GM21360 (cell line): ENCODE data around the gene MGAT5.

Experiments used
- ATAC-seq: cut with Tn5 transposase; IDR thresholded peaks from one replicate; pipeline ENCODE4 v1.9.1; 2021; ENCODE audit warnings: mild to moderate bottlenecking, moderate library complexity; ENCODE audit not compliant: unreplicated experiment

The MGAT5 gene

GRCh38 chr2:134231301-134231964, 22.4 kb upstream of the MGAT5 start:
- no peak for ATAC-seq

GRCh38 chr2:134231965-134232340, 21.9 kb upstream of the MGAT5 start:
- no peak for ATAC-seq

- no peak for ATAC-seq
Observed at GRCh38 chr2:134232461-134232860, 21.4 kb upstream of the MGAT5 start.

GRCh38 chr2:134232868-134233727, 20.8 kb upstream of the MGAT5 start:
- peak; percentile 36 for ATAC-seq

- ATAC-seq, result peak; percentile 72
Observed at GRCh38 chr2:134233728-134234136, 20.1 kb upstream of the MGAT5 start.

GRCh38 chr2:134234535-134234934, 19.3 kb upstream of the MGAT5 start:
- ATAC-seq, result no peak

GRCh38 chr2:134235510-134236144, 18.2 kb upstream of the MGAT5 start:
- no peak for ATAC-seq

GRCh38 chr2:134238371-134238770, 15.5 kb upstream of the MGAT5 start:
- no peak for ATAC-seq

GRCh38 chr2:134240061-134240460, 13.8 kb upstream of the MGAT5 start:
- ATAC-seq, result no peak

- no peak for ATAC-seq
Observed at GRCh38 chr2:134241911-134242310, 12.0 kb upstream of the MGAT5 start.

- ATAC-seq, result no peak
Observed at GRCh38 chr2:134243244-134243643, 10.6 kb upstream of the MGAT5 start.

- ATAC-seq, result no peak
Observed at GRCh38 chr2:134244086-134244485, 9.8 kb upstream of the MGAT5 start.

GRCh38 chr2:134244587-134244986, 9.3 kb upstream of the MGAT5 start:
- ATAC-seq, result no peak

- ATAC-seq, result no peak
Observed at GRCh38 chr2:134245340-134245984, 8.4 kb upstream of the MGAT5 start.

- no peak for ATAC-seq
Observed at GRCh38 chr2:134246154-134246874, 7.6 kb upstream of the MGAT5 start.

GRCh38 chr2:134247679-134248078, 6.2 kb upstream of the MGAT5 start:
- peak; percentile 40 for ATAC-seq

GRCh38 chr2:134248913-134249312, 5.0 kb upstream of the MGAT5 start:
- no peak for ATAC-seq

- no peak for ATAC-seq
Observed at GRCh38 chr2:134249755-134250154, 4.1 kb upstream of the MGAT5 start.

GRCh38 chr2:134250840-134251461, 2.9 kb upstream of the MGAT5 start:
- no peak for ATAC-seq

GRCh38 chr2:134252092-134252750, 1.7 kb upstream of the MGAT5 start:
- no peak for ATAC-seq
